Motor neuron (in vitro differentiated cells): ENCODE measurements around the gene RPGRIP1. TPM values are rescaled to one million over a fixed set of nuclear protein-coding genes. Genes with fewer than 3 reads are reported as not detected.
"Not testable (repeated sequence)": the region's sequence is repeated elsewhere in the genome, so short reads cannot be mapped to it uniquely, and the experiment has no call there.

Source experiments
- ATAC-seq, 8 experiments: fragments of 200-7000 bp; cut with Tn5 transposase; replicated peaks in 6 of 8; 2 replicates each; pipeline ENCODE4 v1.8.0; 2021; ENCODE audit warnings: mild to moderate bottlenecking in 8 of 8, moderate library complexity in 8 of 8
- H3K27ac ChIP-seq, 2 donors: fragments of 250-450 bp; sonication (Bioruptor Pico); 2 replicates each; pipeline ENCODE4 v1.9.0; 2021; ENCODE audit warnings: antibody characterized with exemption in 2 of 2, mild to moderate bottlenecking in 2 of 2, moderate library complexity in 1 of 2
- H3K4me1 ChIP-seq, 2 donors: fragments of 250-450 bp; sonication (Bioruptor Pico); replicated peaks in 1 of 2; 2 replicates each; pipeline ENCODE4 v1.6.1; 2021; ENCODE audit warnings: antibody characterized with exemption in 2 of 2, mild to moderate bottlenecking in 2 of 2, moderate library complexity in 1 of 2
- H3K4me3 ChIP-seq, 5 donors: fragments of 250-450 bp; sonication (Bioruptor Pico); 2 replicates each; pipeline ENCODE4 v1.9.0; 2021; ENCODE audit warnings: antibody characterized with exemption in 5 of 5, mild to moderate bottlenecking in 5 of 5, moderate library complexity in 4 of 5
- WGBS, 10 experiments: fragments of 450-650 bp; shearing (Covaris generic); methylation state at CpG; one replicate each; pipeline ENCODE4 v1.0.0; 2022; 5-methylcytosine and 5-hydroxymethylcytosine counted together
- in situ Hi-C, 9 experiments: fragments of 400-800 bp; cut with MboI; loops; one replicate each; pipeline ENCODE4 v1.15.0; 2021; ENCODE audit warnings: low sequenced_read_pairs in 9 of 9, low pct_unique_long_range_greater_than_20kb in 2 of 9; ENCODE audit not compliant: unreplicated experiment in 9 of 9
- total RNA-seq, 8 experiments: library from RNA; unstranded; fragments of 300-600 nt; gene quantifications; 2 replicates each; pipeline versions ENCODE4 v1.2.3 to v1.2.4, GENCODE V29; 2022

The RPGRIP1 gene
- total RNA-seq, 8 experiments from 2014 or later: 0.33 to 0.92 (median 0.52) TPM; not detected in 2

DNA sequence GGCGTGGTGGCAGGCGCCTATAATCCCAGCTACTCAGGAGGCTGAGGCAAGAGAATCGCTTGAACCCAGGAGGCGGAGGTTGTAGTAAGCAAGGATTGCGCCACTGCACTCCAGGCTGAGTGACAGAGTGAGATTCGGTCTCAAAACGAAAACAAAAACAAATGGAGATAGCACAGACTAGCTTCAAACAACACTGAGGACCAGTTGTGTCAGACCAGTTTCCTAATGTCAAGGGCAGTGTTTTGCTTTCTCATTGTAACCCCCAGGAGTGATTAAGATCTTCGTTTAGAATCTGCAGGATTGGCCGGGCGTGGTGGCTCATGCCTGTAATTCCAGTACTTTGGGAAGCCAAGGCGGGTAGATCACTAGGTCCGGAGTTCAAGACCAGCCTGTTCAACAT is 18.5 kb downstream of the RPGRIP1 start:
- Histone ChIP-seq H3K27ac (no peak overlapping the region), H3K4me1 (peaks cover 3 to 6% of the 10 kb centered on the region in 2 donors), H3K4me3 (no peak overlapping the region)
- 69 to 93% (median 88%) methylated on average over 2 to 10 of the region's 12 CpGs; no CpG with 5 or more reads in 2 of the 10 experiments for WGBS, 10 experiments
- no peak for ATAC-seq
- in situ Hi-C loops: no loop called here

DNA sequence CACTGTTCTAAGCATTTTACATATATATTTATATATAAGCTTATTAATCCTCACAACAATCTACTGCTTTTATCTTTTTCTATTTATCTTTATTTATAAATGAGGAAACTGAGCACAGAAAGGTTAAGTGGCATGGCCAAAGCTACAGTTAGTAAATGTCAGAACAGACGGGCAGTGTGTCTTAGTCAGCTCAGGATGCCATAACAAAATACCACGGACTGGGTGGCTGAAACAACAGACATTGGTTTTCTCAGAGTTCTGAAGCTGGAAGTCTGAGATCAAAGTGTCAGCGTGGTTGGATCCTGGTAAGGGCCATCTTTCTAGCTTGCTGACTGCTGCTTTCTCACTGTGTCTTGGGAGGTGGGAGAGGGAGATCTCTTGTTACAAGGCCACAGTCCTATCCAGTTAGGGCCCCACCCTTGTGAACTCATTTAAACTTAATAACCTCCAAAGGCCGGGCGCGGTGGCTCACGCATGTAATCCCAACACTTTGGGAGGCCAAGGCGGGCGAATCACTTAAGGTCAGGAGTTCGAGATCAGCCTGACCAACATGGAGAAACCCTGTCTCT is 19.8 kb downstream of the RPGRIP1 start:
- peak in 1 of 8 experiments; percentile 25 for ATAC-seq
- WGBS, 10 experiments: 17 to 87% (median 63%) methylated on average over 2 to 9 of the region's 10 CpGs; no CpG with 5 or more reads in 6 of the 10 experiments

GRCh38 chr14:21300892-21301291 is 21.0 kb downstream of the RPGRIP1 start:
- ATAC-seq: peak in 7 of 8 experiments; percentile 44 to 87 (median 81)
- Histone ChIP-seq H3K27ac (no peak overlapping the region), H3K4me1 (peaks cover 3 to 6% of the 10 kb centered on the region in 2 donors), H3K4me3 (peak overlapping the region; percentile 9 to 23 (median 16))
- WGBS, 10 experiments: 0 to 23% (median 3%) methylated on average over 2 to 13 of the region's 30 CpGs; no CpG with 5 or more reads in 4 of the 10 experiments
- in situ Hi-C loops: no loop called here

More for the DNA sequence above, 19.8 kb downstream of the RPGRIP1 start:
- H3K4me3 ChIP-seq: no peak overlapping the region
- peaks cover 3 to 6% of the 10 kb centered on the region in 2 donors for H3K4me1 ChIP-seq
- no peak overlapping the region for H3K27ac ChIP-seq
- in situ Hi-C loops: no loop called here

DNA sequence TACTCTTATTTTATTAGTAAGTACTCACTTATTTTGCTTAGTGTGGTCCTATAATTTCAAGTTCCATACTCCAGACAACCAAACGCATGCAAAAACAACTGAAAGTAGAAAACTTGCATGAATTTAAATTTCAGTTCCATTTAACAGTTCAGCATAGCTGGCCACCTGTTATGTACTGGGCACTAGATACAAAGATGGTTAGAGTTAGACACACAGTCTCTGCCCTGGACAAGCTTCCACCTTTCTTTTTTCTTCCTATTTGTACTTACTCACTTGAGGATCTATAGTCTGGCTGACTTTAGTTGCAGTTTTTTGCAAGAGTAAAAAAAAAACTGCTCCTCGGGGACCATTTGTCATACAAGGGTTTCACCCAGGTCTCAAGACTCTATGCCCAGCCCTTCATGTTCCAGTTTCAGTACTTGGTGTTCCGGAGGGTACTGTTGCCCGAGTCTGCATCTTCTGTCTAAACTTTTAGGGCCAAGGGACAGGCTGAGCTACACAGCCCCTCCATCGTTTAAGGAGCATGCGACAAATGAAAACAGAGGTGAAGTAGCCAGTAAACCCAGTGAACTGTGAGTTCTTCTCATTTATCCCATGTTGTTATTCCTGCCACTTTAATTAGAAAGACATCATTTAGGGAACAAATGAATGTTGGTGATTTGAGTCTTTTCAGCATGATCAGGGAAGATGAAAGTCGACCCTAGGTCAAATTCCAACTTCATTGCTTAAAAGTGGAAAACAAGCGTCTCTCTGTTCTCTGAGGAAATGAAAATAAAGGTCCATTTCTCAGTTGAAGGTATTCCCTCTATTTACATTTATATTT is 22.3 kb downstream of the RPGRIP1 start:
- peak in 1 of 8 experiments; percentile 25 for ATAC-seq
- no peak overlapping the region for H3K27ac ChIP-seq
- 47 to 84% (median 67%) methylated on average over 1 to 8 of the region's 8 CpGs for WGBS, 10 experiments
- H3K4me1 ChIP-seq: peaks cover 3 to 6% of the 10 kb centered on the region in 2 donors
- no peak overlapping the region for H3K4me3 ChIP-seq
- in situ Hi-C loops: no loop called here

DNA sequence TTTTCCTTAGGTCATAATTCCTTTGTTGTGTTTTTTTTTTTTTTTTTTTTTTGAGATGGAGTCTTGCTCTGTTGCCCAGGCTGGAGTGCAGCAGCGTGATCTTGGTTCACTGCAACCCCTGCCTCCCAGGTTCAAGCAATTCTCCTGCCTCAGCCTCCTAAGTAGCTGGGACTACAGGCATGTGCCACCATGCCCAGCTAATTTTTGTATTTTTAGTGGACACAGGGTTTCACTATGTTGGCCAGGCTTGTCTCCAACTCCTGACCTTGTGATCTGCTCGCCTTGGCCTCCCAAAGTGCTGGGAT is 22.9 kb downstream of the RPGRIP1 start:
- H3K4me1 ChIP-seq, H3K27ac ChIP-seq, in situ Hi-C loops, ATAC-seq, H3K4me3 ChIP-seq: not testable (repeated sequence)
- WGBS, 10 experiments: 78 to 100% (median 100%) methylated on average over 1 to 2 of the region's 2 CpGs; no CpG with 5 or more reads in 2 of the 10 experiments

DNA sequence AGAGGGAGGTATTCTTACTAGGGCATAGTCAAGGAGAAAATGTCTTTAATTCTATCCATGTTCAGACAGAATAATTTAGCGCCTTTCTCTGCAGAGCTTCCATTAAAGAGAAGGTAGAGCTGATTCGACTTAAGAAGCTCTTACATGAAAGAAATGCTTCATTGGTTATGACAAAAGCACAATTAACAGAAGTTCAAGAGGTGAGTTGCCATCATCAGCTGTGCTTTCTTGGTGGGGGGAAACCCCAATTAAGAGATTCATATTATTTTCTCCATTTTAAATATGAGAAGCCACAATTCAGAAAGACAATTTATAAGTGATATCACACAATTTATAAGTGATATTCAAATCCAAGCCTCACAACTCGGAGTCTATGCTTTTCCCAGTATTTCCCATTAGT is 27.8 kb downstream of the RPGRIP1 start:
- in situ Hi-C loops: no loop called here

GRCh38 chr14:21308132-21308478 is 28.2 kb downstream of the RPGRIP1 start:
- peak overlapping the region; percentile 28 to 42 (median 35) for H3K4me3 ChIP-seq
- peak in 3 of 8 experiments; percentile 39 to 63 (median 51) for ATAC-seq
- in situ Hi-C loops: no loop called here
- H3K27ac ChIP-seq: peak overlapping the region; percentile 78 to 81
- peaks cover 6 to 11% of the 10 kb centered on the region in 2 donors for H3K4me1 ChIP-seq

More for the DNA sequence above, 27.8 kb downstream of the RPGRIP1 start:
- ATAC-seq: no peak
- H3K4me1 ChIP-seq: peaks cover 6 to 11% of the 10 kb centered on the region in 2 donors
- 40 to 85% (median 57%) methylated on average over 1 to 3 of the region's 3 CpGs; no CpG with 5 or more reads in 1 of the 10 experiments for WGBS, 10 experiments
- H3K27ac ChIP-seq: no peak overlapping the region
- no peak overlapping the region for H3K4me3 ChIP-seq

DNA sequence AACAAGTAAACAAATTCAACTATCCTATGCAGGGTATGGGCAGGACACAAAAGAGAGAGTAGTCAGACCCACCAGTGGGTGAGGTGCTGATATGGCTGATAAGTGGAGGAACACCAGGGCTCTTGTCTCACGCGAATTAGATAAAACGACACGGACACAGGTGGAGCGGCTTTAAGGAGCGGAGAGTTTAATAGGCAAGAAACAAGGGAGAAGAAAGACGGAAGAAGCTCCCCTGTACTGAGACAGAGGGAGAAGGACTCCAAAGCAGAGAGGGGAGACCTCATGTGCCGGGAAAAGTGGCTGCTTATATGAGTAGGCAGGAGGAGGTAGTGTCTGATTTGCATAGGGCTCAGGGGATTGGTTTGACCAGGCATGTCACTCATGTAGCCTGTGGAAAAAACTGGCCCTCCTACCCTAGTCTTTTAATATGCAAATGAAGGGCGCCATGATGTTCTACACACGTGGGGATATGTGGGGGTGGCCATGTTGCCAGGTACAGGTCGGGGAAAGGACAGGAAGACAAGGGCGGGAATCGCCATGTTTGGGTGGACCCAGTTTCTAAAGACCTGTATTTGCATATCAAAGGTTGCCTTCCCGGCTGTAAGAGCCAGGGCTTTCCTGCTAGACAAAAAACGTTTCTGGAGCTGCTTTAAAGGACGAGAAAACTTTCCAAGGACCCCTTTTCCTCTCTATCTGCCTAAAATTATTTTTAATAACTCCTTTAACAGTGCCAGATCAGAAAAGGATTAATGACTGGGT is 28.8 kb downstream of the RPGRIP1 start:
- Histone ChIP-seq H3K4me3 (peak overlapping the region; percentile 28 to 42 (median 35)), H3K4me1 (peaks cover 6 to 11% of the 10 kb centered on the region in 2 donors), H3K27ac (peak overlapping the region; percentile 78 to 87)
- peak; percentile 89 to 96 (median 94) for ATAC-seq
- 0 to 11% (median 2%) methylated on average over 5 to 14 of the region's 16 CpGs for WGBS, 10 experiments
- in situ Hi-C loops: no loop called here

DNA sequence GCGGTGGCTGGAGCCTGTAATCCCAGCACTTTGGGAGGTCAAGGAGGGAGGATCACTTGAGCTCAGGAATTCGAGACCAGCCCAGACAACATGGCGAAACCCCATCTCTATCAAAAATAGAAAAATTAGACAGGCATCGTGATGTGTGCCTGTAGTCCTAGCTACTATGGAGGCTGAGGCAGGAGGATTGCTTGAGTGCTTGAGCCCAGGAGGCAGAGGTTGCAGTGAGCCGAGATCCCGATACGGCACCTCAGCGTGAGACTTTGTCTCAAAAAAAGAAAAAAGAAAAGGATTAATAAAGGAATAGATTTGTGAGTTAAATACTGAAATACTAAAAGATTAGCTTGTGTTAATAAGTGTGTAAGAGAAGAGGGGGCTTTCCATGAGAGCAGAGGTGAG is 29.4 kb downstream of the RPGRIP1 start:
- in situ Hi-C loops: no loop called here
- ATAC-seq: peak; percentile 0 to 12 (median 8)
- Histone ChIP-seq H3K4me3 (peak overlapping the region; percentile 11 to 28 (median 23)), H3K4me1 (peaks cover 6 to 11% of the 10 kb centered on the region in 2 donors), H3K27ac (peak overlapping the region; percentile 64 to 87)
- 20 to 86% (median 55%) methylated on average over 1 to 8 of the region's 8 CpGs; no CpG with 5 or more reads in 2 of the 10 experiments for WGBS, 10 experiments

GRCh38 chr14:21309956-21310355 is 30.1 kb downstream of the RPGRIP1 start:
- H3K4me1 ChIP-seq: peaks cover 6 to 11% of the 10 kb centered on the region in 2 donors
- no peak for ATAC-seq
- in situ Hi-C loops: no loop called here
- no peak overlapping the region for H3K27ac ChIP-seq
- no peak overlapping the region for H3K4me3 ChIP-seq
- WGBS, 10 experiments: 100% methylated on average over 1 to 3 of the region's 3 CpGs; no CpG with 5 or more reads in 7 of the 10 experiments

DNA sequence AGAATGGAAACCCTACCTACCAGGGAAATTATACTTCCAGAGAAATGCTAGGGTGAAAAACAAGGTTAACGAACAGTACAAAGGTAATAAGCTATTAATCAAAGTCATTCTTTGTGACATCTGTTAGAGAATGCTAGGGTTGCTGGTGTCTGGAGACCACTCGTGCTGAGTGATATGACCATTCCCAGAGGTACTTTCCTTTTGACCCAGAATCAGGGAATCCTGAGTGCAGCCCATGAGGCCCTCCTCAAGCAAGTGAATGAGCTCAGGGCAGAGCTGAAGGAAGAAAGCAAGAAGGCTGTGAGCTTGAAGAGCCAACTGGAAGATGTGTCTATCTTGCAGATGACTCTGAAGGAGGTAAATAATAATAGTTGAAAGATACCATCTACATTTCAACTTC is 31.7 kb downstream of the RPGRIP1 start:
- no peak overlapping the region for H3K4me3 ChIP-seq
- H3K4me1 ChIP-seq: peaks cover 6 to 11% of the 10 kb centered on the region in 2 donors
- H3K27ac ChIP-seq: no peak overlapping the region
- 0 to 100% (median 80%) methylated on average over 1 to 2 of the region's 2 CpGs; no CpG with 5 or more reads in 2 of the 10 experiments for WGBS, 10 experiments
- in situ Hi-C loops: no loop called here
- no peak for ATAC-seq

DNA sequence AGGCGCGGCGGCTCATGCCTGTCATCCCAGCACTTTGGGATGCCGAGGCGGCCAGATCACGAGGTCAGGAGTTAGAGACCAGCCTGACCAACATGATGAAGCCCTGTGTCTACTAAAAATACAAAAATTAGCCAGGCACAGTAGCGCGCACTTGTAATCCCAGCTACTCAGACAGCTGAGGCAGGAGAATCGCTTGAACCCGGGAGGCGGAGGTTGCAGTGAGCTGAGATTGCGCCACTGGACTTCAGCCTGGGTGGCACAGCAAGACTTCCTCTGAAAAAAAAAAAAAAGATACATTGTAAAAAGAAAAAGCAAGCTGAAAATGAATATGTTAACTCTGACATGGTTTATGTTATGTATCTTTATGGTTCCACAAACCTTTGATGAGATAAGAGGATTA is 33.6 kb downstream of the RPGRIP1 start:
- peaks cover 0 to 3% of the 10 kb centered on the region in 2 donors for H3K4me1 ChIP-seq
- in situ Hi-C loops: no loop called here
- 72 to 100% (median 93%) methylated on average over 2 to 11 of the region's 12 CpGs for WGBS, 10 experiments
- no peak overlapping the region for H3K27ac ChIP-seq
- ATAC-seq: no peak
- no peak overlapping the region for H3K4me3 ChIP-seq

DNA sequence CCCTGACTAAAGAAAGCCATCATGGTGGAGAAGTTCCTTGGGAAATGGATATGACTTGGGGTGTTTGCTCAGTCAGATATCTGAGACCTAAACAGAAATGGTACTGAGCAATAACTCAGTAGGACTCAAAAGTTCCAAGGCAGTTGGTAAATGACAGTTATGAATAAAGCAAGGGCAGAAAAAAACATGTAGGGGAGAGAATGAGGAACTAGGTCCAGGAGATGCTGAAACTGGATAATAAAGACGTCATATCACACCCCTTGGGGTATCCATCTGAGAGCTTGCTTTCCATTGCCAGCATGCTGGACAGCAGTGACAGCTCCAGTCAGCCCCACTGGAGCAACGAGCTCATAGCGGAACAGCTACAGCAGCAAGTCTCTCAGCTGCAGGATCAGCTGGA is 37.5 kb downstream of the RPGRIP1 start:
- no peak for ATAC-seq
- H3K4me1 ChIP-seq: no peaks in the 10 kb centered on the region
- H3K4me3 ChIP-seq: no peak overlapping the region
- H3K27ac ChIP-seq: no peak overlapping the region
- in situ Hi-C loops: no loop called here
- 0 to 100% (median 56%) methylated on average over 1 to 3 of the region's 3 CpGs; no CpG with 5 or more reads in 2 of the 10 experiments for WGBS, 10 experiments
